Measurements from ENCODE around the gene TAX1BP3. TPM values are rescaled to one million over a fixed set of nuclear protein-coding genes. Genes with fewer than 3 reads are reported as not detected.

The TAX1BP3 gene
- total and polyA plus RNA-seq, 9 of the 15 experiments (the other 6 are each of a cell fraction or from before 2014, with no cell fraction given), result 0.99 to 14.5 (median 6.2) TPM

DNA sequence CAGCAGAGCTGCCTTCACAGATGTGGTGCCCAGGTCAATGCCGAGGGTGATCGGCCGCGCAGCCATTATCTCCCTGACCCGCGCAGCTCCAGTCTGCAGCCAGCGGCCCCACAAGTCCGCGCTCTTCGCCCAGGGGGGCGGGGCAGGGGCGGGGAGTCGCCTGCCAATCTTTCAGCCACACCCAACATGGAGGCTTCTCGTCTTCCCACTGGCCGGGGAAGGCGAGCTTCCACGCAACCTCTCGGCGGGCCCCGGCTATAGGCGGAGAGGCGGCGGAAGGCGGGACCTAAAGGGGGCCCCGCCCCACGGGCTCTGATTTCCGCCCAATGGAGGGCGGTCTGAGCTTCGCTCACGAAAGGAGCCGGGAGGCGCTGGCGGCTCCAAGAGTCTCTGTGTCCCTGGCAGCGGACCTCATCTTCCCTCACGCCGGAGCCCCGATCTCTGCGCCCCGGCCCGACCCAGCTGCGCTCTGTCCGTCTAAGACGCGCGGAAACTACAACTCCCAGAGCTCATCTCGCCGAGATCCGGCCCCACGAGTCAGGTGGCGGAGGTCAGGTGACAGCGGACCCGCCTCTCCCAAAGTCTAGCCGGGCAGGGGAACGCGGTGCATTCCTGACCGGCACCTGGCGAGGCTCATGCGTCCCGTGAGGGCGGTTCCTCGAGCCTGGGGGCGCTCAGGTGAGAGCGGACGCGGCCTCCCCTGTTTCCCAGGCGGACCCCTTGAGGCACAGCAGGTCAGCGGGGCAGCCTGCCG lies 32.0 kb downstream of the TAX1BP3 start, which contains the start of the genes CTNS and SHPK (continued):
- TF ChIP-seq PBX2 (CRISPR knock-in tag; IDR thresholded peaks at IDR 0.05; ENCODE audit: low read depth) (peak; percentile 61), PBX2 (tag; conservative IDR thresholded peaks at IDR 0.05; ENCODE audit: low read depth) (peak; percentile 89), ZNF41 (CRISPR knock-in tag; conservative IDR thresholded peaks at IDR 0.05) (no peak), MTF1 (CRISPR knock-in tag; IDR thresholded peaks at IDR 0.05; ENCODE audit: borderline replicate concordance) (no peak), PATZ1 (CRISPR knock-in tag; IDR thresholded peaks at IDR 0.05; ENCODE audit: borderline replicate concordance) (no peak)
- TF ChIP-seq, protein P1, sequence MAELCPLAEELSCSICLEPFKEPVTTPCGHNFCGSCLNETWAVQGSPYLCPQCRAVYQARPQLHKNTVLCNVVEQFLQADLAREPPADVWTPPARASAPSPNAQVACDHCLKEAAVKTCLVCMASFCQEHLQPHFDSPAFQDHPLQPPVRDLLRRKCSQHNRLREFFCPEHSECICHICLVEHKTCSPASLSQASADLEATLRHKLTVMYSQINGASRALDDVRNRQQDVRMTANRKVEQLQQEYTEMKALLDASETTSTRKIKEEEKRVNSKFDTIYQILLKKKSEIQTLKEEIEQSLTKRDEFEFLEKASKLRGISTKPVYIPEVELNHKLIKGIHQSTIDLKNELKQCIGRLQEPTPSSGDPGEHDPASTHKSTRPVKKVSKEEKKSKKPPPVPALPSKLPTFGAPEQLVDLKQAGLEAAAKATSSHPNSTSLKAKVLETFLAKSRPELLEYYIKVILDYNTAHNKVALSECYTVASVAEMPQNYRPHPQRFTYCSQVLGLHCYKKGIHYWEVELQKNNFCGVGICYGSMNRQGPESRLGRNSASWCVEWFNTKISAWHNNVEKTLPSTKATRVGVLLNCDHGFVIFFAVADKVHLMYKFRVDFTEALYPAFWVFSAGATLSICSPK (IDR thresholded peaks at IDR 0.05; ENCODE audit: borderline replicate concordance), result no peak

All from K562 (cell line).